WI38 (cell line): ENCODE measurements around the gene NAALADL2.

ENCODE experiments used
- H3K4me3 ChIP-seq: 2 replicates; pipeline ENCODE4 v1.5.1; 2011; ENCODE audit warnings: low read depth, mild to moderate bottlenecking, control low read depth, low read length
- TF ChIP-seq, protein P1 (sequence below): IDR thresholded peaks from 2 replicates; pipeline ENCODE4 v1.5.1; 2012; ENCODE audit warnings: low read depth, mild to moderate bottlenecking, control low read depth, low read length

Gene NAALADL2

GRCh38 chr3:175198991-175199783, 340.1 kb downstream of the NAALADL2 start:
- TF ChIP-seq, protein P1, sequence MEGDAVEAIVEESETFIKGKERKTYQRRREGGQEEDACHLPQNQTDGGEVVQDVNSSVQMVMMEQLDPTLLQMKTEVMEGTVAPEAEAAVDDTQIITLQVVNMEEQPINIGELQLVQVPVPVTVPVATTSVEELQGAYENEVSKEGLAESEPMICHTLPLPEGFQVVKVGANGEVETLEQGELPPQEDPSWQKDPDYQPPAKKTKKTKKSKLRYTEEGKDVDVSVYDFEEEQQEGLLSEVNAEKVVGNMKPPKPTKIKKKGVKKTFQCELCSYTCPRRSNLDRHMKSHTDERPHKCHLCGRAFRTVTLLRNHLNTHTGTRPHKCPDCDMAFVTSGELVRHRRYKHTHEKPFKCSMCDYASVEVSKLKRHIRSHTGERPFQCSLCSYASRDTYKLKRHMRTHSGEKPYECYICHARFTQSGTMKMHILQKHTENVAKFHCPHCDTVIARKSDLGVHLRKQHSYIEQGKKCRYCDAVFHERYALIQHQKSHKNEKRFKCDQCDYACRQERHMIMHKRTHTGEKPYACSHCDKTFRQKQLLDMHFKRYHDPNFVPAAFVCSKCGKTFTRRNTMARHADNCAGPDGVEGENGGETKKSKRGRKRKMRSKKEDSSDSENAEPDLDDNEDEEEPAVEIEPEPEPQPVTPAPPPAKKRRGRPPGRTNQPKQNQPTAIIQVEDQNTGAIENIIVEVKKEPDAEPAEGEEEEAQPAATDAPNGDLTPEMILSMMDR = no peak
- no peak overlapping the region for H3K4me3 ChIP-seq

DNA sequence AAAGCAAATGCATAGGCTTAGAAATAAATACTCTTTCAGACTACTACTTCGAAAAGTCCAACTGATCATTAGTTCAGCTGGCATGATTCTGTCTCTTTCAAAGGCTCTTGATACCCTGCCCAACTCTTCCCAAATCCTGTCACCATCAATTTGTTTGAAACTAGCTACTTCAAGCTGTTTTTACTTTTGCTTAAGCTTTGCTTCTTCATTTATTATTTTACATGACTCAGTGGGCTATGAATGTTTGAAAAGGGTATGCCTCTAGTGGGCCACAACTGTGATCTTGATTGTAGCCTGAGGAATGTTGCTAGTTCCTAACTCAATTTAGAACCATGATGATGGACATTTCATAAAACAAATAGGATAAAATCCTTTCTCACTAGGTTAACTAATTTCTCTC, 340.8 kb downstream of the NAALADL2 start:
- TF ChIP-seq, protein P1 = no peak
- no peak overlapping the region for H3K4me3 ChIP-seq

DNA sequence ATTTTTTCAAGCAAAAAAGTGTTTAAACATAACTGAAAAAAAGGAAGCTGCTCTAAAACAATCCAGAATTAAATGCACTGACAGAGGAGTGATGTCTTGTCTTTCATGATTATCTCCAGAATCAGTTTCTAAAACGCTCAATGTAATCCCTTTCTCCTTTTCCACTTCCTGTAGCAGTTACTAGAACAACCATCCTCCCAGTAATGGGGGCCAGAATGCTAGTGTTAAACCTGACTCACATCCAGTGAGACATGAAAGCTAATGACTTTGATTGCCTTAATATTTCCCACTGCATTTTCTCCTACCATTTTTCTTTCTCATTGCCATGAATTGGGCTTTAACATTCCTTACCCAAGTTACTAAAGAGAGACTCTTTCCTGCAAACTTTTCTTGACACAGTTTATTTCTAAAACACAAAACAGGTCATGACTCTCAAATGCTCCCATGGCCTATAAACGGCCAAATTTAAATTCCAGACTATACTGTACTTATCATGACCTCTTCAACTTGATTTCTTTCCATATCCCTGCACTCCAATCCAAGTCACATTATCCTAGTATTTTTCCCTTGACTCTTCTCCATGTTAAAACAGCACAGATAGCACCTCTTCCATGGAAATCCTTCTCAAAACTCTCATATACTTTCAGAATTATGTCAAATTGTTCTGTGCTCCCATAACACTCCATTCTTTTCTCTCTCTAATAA, 341.4 kb downstream of the NAALADL2 start:
- TF ChIP-seq, protein P1 = no peak
- no peak overlapping the region for H3K4me3 ChIP-seq

GRCh38 chr3:175207361-175207760, 348.2 kb downstream of the NAALADL2 start:
- H3K4me3 ChIP-seq = no peak overlapping the region
- TF ChIP-seq, protein P1 = no peak

DNA sequence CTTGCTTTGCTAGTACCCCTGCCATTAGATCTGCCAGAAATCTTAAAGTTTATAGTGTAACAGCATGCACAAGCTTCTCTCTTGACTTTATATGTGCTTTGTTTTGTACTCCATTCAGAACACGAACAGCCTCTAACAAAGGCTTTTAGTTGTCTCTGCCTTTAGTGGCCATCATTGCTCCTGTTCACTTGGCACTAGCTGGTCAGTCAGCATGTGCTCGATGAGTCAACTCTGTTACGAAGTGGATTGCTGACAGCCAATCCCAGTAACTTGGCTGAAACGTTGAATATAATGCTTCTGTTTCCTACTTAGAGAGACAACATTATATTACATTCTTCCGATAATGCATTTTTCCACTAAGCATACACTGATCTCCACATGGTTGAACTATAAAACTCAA, 349.2 kb downstream of the NAALADL2 start:
- H3K4me3 ChIP-seq = no peak overlapping the region
- TF ChIP-seq, protein P1 = no peak

DNA sequence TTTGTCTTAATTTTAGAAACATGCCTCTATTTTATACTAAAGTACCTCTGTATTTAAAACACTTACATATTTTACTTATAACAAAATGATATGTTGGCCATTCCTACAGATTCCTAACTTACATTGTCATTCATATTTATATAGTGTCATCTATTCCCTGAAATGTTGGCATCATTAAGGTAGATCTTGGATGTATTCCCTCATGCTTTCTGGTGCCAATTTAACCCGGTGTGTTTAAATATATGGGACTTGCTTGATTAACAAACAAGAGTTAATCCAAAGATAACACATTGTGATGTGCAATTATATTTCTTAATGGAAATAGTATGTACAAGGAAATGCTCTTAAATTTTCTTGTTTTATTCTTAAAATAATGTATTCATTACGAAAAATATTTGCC, 352.3 kb downstream of the NAALADL2 start:
- TF ChIP-seq, protein P1 = no peak
- H3K4me3 ChIP-seq = no peak overlapping the region

- TF ChIP-seq, protein P1 = no peak
- no peak overlapping the region for H3K4me3 ChIP-seq
Observed at GRCh38 chr3:175212896-175213295, 353.8 kb downstream of the NAALADL2 start.
